ENCODE results near the gene TYK2. TPM values are rescaled to one million over a fixed set of nuclear protein-coding genes. Genes with fewer than 3 reads are reported as not detected.

TYK2 gene
- total RNA-seq, 3 donors from 2014 or later = 104 to 142 (median 123) TPM

DNA sequence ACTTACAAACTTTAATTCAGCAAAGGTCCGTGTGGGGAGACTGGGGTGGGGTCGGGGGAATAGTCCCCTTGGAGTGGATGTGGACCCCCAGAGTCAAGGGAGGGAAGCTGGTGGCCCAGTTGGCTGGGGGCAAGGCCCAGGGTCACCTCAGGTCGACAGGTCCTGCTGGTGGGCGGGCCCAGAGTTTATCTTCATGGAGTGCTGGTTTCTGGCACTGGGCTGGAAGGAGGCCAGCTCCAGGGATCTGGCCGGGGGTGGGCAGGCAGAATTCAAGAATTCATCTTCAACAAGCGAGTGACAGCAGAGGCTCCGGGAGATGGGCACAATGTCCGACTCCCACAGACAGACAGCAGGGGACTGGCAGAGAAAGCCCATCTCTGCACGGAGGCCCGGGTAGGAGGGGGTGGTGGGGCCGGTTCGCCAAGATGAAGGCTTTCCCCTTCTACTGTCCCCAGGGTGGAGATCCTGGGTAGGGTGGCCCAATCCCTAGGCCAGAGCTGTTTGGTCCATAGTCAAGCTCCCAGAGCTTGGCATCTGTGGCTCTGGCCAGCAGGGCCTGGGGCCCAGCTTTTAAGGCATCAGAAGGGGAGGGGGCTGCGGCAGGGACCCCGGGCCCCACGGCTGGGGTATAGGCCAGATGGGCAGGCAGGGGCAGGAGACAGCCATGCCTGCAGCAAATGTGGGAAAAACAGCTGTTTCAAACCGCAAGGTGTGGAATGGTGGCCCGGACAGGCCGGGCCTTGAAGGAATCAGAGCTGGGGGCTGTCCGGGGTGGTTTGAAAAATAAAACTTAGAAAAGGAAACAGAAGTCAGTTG is 63.9 kb downstream of the TYK2 start:
- H3K36me3 ChIP-seq (ENCODE audit: low read depth) = peaks cover 8% of the 10 kb centered on the region
- intact Hi-C loops (cut with DNase I, micrococcal nuclease) = no loop called here

DNA sequence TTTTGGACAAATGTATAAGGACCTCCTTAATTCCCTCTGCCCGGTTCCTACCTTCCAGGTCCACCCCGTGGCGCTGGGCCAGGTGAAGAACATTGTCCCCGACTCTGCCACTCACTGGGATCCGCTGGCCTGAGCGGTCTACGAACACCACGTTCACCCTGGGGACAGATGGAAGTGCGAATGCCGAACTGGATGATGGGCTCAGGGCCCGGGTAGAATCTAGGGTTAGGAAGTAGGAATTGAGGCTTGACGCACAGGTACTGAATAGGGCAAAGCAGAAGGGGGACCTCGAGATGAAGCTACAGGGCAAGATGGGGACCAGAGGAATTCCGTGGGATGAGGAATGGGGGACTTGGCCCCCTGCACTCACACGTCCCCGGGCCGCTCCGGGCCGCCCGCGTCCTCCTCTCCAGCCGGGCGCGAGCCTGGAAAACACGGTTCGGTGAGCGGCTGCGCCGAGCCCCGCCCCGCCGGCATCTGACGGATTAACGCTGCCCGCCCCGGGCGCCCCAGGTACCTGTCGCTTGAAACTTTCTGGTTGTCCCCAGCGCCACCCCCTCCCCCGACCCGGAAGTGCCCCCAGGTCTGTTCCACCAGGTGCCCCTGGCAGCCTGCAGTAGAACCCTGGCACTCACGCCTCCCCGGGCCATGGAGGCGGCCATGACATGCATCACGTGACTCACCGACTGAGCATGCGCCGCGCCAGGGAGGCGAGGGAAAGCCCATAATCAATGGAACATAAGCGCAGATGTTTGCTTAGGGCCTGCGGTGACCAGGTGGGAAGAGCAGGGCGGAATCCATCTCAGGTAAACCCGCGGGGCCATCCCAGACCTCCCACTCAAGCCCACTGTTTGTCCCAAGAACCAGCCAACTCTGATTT is 64.8 kb downstream of the TYK2 start, which contains the start of gene FDX2:
FDX2 (minus strand) TSS at position 681 of the 880 bp plus-strand sequence; CDS start at position 662, 19 bp downstream.
- Histone ChIP-seq H3K36me3 (ENCODE audit: low read depth) (peaks cover 8% of the 10 kb centered on the region), H3K4me1 (ENCODE audit: low read depth) (peaks cover 9% of the 10 kb centered on the region), H3K9me3 (no peaks in the 10 kb centered on the region), H3K4me3 (peak within 1 kb of the TSS; percentile 56)
- ATAC-seq (peak; percentile 94), DNase-seq (peak; percentile 91 to 95 (median 95))
- intact Hi-C loops (cut with DNase I, micrococcal nuclease) = no loop called here
- TF ChIP-seq, protein P1, sequence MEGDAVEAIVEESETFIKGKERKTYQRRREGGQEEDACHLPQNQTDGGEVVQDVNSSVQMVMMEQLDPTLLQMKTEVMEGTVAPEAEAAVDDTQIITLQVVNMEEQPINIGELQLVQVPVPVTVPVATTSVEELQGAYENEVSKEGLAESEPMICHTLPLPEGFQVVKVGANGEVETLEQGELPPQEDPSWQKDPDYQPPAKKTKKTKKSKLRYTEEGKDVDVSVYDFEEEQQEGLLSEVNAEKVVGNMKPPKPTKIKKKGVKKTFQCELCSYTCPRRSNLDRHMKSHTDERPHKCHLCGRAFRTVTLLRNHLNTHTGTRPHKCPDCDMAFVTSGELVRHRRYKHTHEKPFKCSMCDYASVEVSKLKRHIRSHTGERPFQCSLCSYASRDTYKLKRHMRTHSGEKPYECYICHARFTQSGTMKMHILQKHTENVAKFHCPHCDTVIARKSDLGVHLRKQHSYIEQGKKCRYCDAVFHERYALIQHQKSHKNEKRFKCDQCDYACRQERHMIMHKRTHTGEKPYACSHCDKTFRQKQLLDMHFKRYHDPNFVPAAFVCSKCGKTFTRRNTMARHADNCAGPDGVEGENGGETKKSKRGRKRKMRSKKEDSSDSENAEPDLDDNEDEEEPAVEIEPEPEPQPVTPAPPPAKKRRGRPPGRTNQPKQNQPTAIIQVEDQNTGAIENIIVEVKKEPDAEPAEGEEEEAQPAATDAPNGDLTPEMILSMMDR (IDR thresholded peaks at IDR 0.05) = no peak

More for the DNA sequence above, 63.9 kb downstream of the TYK2 start:
- peak; percentile 10 for ATAC-seq
- Histone ChIP-seq H3K9me3 (no peaks in the 10 kb centered on the region), H3K4me1 (ENCODE audit: low read depth) (peaks cover 15% of the 10 kb centered on the region), H3K4me3 (no peak overlapping the region)
- TF ChIP-seq, protein P1 (IDR thresholded peaks at IDR 0.05) = no peak
- DNase-seq = peak in 1 of 3 donors; percentile 51

DNA sequence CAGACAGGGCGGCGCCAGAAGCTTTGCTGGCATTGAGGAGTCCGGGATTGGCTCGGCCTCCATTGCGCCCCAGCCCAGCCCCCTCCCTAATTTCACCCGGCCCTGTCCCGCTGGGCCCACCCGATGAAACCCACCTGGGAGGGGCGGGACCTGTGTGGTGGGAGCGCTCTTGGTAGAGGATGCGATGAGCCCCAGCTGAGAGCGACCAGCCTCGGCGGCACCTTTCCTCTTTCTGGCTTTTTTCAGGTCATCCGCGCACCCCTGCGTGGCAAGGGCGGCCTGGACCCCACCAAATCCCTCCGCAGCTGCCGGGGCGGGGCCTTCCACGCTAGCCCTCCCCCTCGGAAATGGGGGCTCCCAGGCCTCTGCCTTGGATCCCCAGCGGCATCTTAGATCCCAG is 70.9 kb downstream of the TYK2 start, which contains the start of gene ZGLP1:
ZGLP1 (minus strand) TSS at position 393 of the 400 bp plus-strand sequence.
- H3K36me3 ChIP-seq (ENCODE audit: low read depth) = no peaks in the 10 kb centered on the region
- intact Hi-C loops (cut with DNase I, micrococcal nuclease) = no loop called here
- H3K4me1 ChIP-seq (ENCODE audit: low read depth) = no peaks in the 10 kb centered on the region
- no peaks in the 10 kb centered on the region for H3K9me3 ChIP-seq
- DNase-seq = no peak
- no peak within 1 kb of the TSS for H3K4me3 ChIP-seq
- TF ChIP-seq, protein P1 (IDR thresholded peaks at IDR 0.05) = no peak
- no peak for ATAC-seq

DNA sequence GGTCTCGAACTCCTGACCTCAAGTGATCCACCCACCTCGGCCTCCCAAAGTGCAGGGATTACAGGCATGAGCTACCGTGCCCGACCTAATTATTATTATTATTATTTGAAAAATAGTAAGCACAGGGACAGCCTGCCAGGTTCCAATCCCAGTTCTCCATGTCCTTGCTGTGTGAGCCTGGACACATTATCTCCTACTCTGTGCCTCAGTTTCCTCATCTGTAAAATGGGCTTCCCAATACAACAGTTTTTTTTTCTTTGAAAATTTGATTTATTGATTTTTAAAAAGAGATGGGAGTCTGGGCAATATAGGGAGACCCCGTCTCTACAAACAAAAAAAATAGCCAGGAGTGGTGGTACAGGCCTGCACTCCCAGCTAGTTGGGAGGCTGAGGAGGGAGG is 74.0 kb downstream of the TYK2 start:
- no peak for ATAC-seq
- intact Hi-C loops (cut with DNase I, micrococcal nuclease) = no loop called here

More for the DNA sequence above, 74.0 kb downstream of the TYK2 start:
- Histone ChIP-seq H3K9me3 (no peaks in the 10 kb centered on the region), H3K4me3 (no peak overlapping the region), H3K36me3 (ENCODE audit: low read depth) (no peaks in the 10 kb centered on the region), H3K4me1 (ENCODE audit: low read depth) (no peaks in the 10 kb centered on the region)
- no peak for DNase-seq
- TF ChIP-seq, protein P1 (IDR thresholded peaks at IDR 0.05) = no peak
